ENCODE measurements around the gene NTMT2.
A peak's percentile ranks its signal among the peaks of the same experiment; 100 is the strongest.
"Not testable (repeated sequence)": the region's sequence is repeated elsewhere in the genome, so short reads cannot be mapped to it uniquely, and the experiment has no call there.

Gene NTMT2

GRCh38 chr1:170145770-170146676 is at the start of gene NTMT2:
Gene NTMT2 (plus strand): TSS chr1:170145959. CDS start chr1:170146108, 149 bp downstream.
- H3K27ac ChIP-seq = no peak within 1 kb of the TSS

GRCh38 chr1:170095976-170096748 is 49.6 kb upstream of the NTMT2 start:
- Histone ChIP-seq H3K27ac (peak overlapping the region in 1 of 21 experiments; percentile 44), H3K4me3 (no peak overlapping the region)

More at GRCh38 chr1:170145770-170146676, at the start of gene NTMT2:
- no peak within 1 kb of the TSS for H3K4me3 ChIP-seq

DNA sequence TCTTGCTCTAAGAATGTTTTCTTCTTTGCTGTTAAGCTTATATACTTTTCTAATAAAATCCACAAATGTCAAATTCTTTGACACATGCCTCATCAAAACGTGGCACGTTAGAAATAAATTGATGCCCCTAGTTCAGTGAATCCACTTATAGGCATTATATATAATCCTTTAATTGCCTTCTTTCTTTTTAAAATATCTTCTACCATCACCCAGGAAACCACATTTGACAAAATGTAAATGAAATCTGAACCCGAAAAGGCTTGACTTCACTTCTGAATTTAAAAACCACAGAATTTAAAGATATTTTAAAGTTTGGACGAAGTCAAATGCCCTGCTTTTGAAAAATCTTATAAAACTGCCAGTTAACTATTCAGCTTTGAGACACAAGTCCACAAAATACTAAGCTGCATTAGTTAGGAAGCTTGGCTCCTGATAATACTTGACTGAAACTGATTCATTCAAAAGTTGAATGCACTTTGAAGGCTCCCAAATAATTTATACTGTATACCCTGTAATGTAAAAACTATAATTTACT is 48.9 kb upstream of the NTMT2 start:
- no peak overlapping the region for H3K4me3 ChIP-seq
- peak overlapping the region in 1 of 21 experiments; percentile 44 for H3K27ac ChIP-seq

DNA sequence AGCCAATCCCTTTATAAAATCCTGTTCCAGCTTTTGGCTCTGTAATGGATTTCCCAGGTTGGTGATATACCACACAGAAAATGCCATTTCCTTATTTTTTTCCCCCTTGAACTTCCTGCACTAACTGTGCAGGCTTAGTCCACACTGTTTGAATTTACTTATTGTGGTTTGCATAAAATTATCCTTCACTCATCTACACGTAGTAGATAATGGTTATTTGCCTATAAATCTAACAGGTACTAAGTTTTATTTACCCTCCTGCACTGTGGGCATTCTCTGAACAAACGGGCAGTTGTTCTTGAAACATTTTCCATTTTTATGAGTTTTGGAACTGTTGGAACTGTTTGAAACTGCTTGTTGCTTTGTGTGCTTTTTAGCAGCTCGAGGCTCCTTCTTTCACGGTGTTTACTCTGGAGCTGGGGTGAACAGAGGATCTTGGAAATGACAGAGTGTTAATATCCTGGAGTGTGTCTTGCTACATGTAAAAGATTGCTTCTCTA is 48.3 kb upstream of the NTMT2 start:
- no peak overlapping the region for H3K4me3 ChIP-seq
- H3K27ac ChIP-seq = peak overlapping the region in 2 of 21 experiments; percentile 44 to 47

DNA sequence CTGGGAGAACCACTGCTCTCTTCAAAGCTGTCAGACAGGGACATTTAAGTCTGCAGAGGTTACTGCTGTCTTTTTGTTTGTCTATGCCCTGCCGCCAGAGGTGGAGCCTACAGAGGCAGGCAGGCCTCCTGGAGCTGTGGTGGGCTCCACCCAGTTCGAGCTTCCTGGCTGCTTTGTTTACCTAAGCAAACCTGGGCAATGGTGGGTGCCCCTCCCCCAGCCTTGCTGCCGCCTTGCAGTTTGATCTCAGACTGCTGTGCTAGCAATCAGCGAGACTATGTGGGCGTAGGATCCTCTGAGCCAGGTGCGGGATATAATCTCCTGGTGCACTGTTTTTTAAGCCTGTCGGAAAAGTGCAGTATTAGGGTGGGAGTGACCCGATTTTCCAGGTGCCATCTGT is 32.6 kb upstream of the NTMT2 start:
- H3K4me3 ChIP-seq = not testable (repeated sequence)

GRCh38 chr1:170114906-170115305 is 30.9 kb upstream of the NTMT2 start:
- H3K27ac ChIP-seq = no peak overlapping the region
- no peak overlapping the region for H3K4me3 ChIP-seq

More for the DNA sequence above, 32.6 kb upstream of the NTMT2 start:
- H3K27ac ChIP-seq = not testable (repeated sequence)

GRCh38 chr1:170122366-170122765 is 23.4 kb upstream of the NTMT2 start:
- Histone ChIP-seq H3K27ac (no peak overlapping the region), H3K4me3 (no peak overlapping the region)

DNA sequence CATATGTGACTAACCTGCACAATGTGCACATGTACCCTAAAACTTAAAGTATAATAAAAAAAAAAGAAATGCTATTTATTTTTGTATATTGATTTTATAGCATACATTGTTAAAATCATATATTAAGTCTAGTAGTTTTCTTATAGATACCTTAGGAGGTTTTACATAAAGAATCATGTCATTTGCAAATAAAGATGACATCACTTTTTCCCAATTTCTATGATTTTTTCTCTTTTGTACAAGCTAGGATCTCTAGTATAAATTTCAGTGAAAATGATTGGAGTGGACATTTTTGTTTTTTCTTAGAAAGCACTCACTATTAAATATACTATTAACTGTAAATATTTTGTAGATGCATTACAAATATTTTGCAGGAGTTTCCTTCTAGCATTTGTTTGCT is 20.5 kb upstream of the NTMT2 start:
- Histone ChIP-seq H3K4me3 (no peak overlapping the region), H3K27ac (no peak overlapping the region)

DNA sequence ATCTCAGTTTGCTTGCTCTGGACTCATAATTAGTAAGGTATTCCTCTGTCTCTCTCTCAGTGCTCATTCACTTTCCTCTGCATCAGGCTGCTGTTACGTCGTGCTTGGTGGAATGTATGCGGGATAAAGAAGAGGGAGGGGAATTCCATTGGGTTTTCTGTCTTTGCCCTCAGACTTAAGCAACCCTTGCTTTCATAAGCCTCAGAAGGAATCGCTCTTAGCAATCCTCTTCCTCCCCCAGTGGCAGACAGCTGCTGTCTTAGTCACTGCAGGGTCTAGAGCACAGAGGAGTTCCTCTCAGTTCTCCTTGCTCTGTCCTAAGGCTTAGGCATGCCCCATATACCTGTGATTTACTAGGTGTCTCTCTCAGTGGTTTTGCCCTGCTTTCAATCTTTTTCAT is 19.1 kb upstream of the NTMT2 start:
- no peak overlapping the region for H3K4me3 ChIP-seq

GRCh38 chr1:170131450-170131849 is 14.3 kb upstream of the NTMT2 start:
- Histone ChIP-seq H3K27ac (no peak overlapping the region), H3K4me3 (no peak overlapping the region)

More for the DNA sequence above, 19.1 kb upstream of the NTMT2 start:
- H3K27ac ChIP-seq = peak overlapping the region in 4 of 21 experiments; percentile 11 to 35 (median 18)

DNA sequence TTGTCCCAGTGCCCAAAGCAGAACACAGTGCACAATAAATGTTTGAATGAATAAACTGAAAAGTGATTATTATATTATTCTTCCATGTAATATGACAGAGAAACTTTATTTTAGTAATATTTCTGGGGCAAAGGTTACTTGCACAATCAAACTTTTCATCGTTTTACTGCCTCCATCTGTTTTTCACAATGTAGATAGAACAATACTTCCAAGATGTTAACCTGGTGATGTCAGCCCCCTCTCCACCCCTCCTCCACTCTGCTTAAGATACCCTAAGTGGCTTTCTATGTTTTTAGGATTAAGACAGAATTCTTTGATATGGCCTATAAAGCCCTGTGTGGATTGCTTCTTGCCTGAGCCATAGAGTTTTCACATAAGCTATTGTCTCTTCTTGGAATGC is 13.8 kb upstream of the NTMT2 start:
- Histone ChIP-seq H3K27ac (no peak overlapping the region), H3K4me3 (no peak overlapping the region)

- Histone ChIP-seq H3K27ac (no peak overlapping the region), H3K4me3 (no peak overlapping the region)
Measured at GRCh38 chr1:170133766-170134495, 11.8 kb upstream of the NTMT2 start.

GRCh38 chr1:170134521-170134920 is 11.2 kb upstream of the NTMT2 start:
- Histone ChIP-seq H3K4me3 (no peak overlapping the region), H3K27ac (no peak overlapping the region)

GRCh38 chr1:170140371-170140770 is 5.4 kb upstream of the NTMT2 start:
- Histone ChIP-seq H3K4me3 (no peak overlapping the region), H3K27ac (no peak overlapping the region)

- Histone ChIP-seq H3K4me3 (no peak overlapping the region), H3K27ac (no peak overlapping the region)
Measured at GRCh38 chr1:170145061-170145460, 698 bp upstream of the NTMT2 start.

GRCh38 chr1:170146720-170147263 is 1.0 kb downstream of the NTMT2 start:
- H3K27ac ChIP-seq = no peak overlapping the region
- H3K4me3 ChIP-seq = no peak overlapping the region

GRCh38 chr1:170149241-170149640 is 3.5 kb downstream of the NTMT2 start:
- no peak overlapping the region for H3K4me3 ChIP-seq
- H3K27ac ChIP-seq = peak overlapping the region in 4 of 21 experiments; percentile 16 to 55 (median 27)

DNA sequence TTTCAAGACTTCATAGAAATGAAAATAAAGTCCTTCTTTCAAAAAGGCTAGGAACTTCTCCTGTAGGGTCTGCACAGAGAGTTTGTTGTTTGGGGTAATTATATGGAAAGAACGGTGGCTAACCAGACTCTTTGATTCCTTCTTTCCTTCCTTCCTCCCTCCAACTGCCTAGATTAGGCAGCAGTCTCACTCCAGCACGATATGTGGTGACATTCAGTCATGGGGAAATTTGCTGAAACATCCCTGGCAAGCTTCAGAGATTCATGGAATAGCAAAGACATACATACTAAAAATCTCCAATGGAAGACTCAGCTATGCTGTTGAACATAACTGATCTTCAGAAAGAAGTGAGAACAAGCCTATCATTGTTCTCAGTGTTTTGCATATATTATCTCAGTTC is 4.3 kb downstream of the NTMT2 start:
- Histone ChIP-seq H3K4me3 (no peak overlapping the region), H3K27ac (peak overlapping the region in 4 of 21 experiments; percentile 16 to 55 (median 27))

- Histone ChIP-seq H3K4me3 (no peak overlapping the region), H3K27ac (no peak overlapping the region)
Measured at GRCh38 chr1:170150921-170151320, 5.2 kb downstream of the NTMT2 start.

Data from skin epidermis (tissue), 12 donors.